ENCODE measurements around the gene GOT2.
A peak's percentile ranks its signal among the peaks of the same experiment; 100 is the strongest.
"Not testable (repeated sequence)": the region's sequence is repeated elsewhere in the genome, so short reads cannot be mapped to it uniquely, and the experiment has no call there.

The GOT2 gene

DNA sequence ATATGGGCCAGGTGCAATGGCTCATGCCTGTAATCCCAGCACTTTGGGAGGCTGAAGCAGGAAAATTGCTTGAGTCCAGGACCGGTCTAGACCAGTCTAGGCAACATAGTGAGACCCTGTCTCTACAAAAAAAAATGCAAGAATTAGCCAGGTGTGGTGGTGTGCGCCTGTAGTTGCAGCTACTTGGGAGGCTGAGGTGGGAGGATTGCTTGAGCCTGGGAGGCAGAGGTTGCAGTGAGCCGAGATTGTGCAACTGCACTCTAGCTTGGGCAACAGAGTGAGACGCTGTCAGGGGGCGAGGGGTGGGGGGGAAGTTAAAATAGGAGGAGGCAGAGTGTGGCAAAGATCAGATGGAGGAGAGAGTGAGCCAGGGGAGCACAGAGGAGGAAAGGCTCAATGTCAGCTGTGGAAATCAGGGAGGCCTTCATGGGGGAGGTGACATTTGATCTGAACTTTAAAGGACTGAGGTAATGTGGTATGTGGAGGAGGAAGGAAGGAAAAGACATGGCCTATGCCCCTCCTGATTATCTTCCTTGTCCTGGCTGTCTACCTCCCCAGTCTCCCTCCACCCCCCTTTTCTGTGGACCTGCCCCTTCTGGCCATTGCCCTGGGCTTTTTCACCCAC, 4.7 kb upstream of the GOT2 start:
- no peak overlapping the region for H3K4me3 ChIP-seq (ENCODE audit: low read length)
- no peak overlapping the region for H3K9ac ChIP-seq (ENCODE audit: low read depth, low read length)
- H3K27me3 ChIP-seq (ENCODE audit: insufficient read depth, low read length): no peaks in the 10 kb centered on the region
- no peaks in the 10 kb centered on the region for H3K36me3 ChIP-seq (ENCODE audit: insufficient read depth, low read length)
- no peak overlapping the region for H3K27ac ChIP-seq (ENCODE audit: low read depth, low read length)
- 85% methylated on average over 5 of the region's 5 CpGs for WGBS
- no peaks in the 10 kb centered on the region for H3K9me3 ChIP-seq (ENCODE audit: insufficient read depth, low read depth, low read length)
- H3K4me1 ChIP-seq (ENCODE audit: insufficient read depth, low read length): no peaks in the 10 kb centered on the region

DNA sequence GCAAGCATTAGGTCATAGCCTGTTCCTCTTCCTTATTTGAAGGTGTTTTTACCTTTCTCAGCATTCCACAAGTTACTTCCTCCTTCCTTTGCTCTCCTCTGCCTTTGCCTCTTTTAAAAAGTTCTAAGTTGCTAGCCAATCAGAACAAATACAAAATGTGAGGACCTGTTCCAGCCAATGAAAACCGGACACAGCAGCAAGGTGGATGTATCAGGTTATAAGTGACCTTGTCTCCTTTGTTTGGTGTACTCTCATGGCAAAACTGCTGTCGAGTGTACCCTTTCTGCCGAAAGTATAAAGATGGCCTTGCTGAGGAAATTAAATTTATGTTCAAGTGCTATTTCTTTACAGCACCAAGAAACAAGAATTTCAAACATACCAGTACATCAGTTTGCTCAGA, 2.2 kb upstream of the GOT2 start:
- 90% methylated on average over 3 of the region's 3 CpGs for whole genome bisulfite sequencing
- peaks cover 13% of the 10 kb centered on the region; the same call in 1 of the 2 replicates for H3K4me1 ChIP-seq (ENCODE audit: insufficient read depth, low read length)
- H3K4me3 ChIP-seq (ENCODE audit: low read length); H3K27me3 ChIP-seq (ENCODE audit: insufficient read depth, low read length); H3K9ac ChIP-seq (ENCODE audit: low read depth, low read length); H3K36me3 ChIP-seq (ENCODE audit: insufficient read depth, low read length); H3K27ac ChIP-seq (ENCODE audit: low read depth, low read length); H3K9me3 ChIP-seq (ENCODE audit: insufficient read depth, low read depth, low read length): not testable (repeated sequence)

DNA sequence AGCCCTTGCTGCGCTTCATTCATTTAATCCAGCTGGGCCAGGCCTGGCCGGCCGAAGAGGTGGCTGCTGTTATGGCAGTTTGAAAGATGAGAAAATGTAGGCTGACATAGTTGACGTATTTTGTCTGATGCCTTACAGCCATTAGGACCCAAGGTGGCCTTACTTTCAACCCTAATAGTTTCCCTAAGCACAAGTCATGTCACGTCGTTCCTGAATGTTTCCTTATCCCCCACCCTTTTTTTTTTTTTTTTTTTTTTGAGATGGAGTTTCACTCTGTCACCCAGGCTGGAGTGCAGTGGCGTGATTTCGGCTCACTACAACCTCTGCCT, 307 bp upstream of the GOT2 start:
- 51% methylated on average over 7 of the region's 8 CpGs for WGBS
- H3K27me3 ChIP-seq (ENCODE audit: insufficient read depth, low read length): no peaks in the 10 kb centered on the region
- H3K4me3 ChIP-seq (ENCODE audit: low read length): peak overlapping the region; percentile 84
- peaks cover 12% of the 10 kb centered on the region; the same call in 1 of the 2 replicates for H3K36me3 ChIP-seq (ENCODE audit: insufficient read depth, low read length)
- H3K4me1 ChIP-seq (ENCODE audit: insufficient read depth, low read length): peaks cover 13% of the 10 kb centered on the region; the same call in 1 of the 2 replicates
- H3K9me3 ChIP-seq (ENCODE audit: insufficient read depth, low read depth, low read length): no peaks in the 10 kb centered on the region
- no peak overlapping the region for H3K27ac ChIP-seq (ENCODE audit: low read depth, low read length)
- H3K9ac ChIP-seq (ENCODE audit: low read depth, low read length): peak overlapping the region; percentile 86; the same call in 1 of the 2 replicates

DNA sequence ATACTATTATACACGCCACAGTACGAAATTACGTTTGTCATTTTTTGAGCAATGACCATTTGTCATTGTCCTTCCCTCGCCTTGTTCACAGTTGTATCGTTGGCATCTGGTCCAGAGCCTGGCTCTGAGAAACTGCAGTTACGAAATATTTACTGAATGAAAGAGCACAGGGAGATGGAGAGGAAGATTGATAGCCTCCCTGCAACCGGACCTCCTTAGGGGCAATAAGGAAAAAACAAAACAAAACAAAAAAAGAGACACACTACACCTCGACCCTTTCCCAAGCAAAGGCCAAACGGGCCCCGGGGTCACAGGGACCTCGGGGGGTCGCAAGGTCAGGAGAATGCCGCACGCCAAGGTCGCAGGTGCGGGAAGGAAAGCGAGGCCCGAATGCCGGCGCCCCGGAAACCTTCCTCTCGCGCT, 857 bp downstream of the GOT2 start:
- Histone ChIP-seq H3K27ac (ENCODE audit: low read depth, low read length) (no peak overlapping the region), H3K9ac (ENCODE audit: low read depth, low read length) (peak overlapping the region; percentile 86), H3K4me1 (ENCODE audit: insufficient read depth, low read length) (peaks cover 13% of the 10 kb centered on the region; the same call in 1 of the 2 replicates), H3K36me3 (ENCODE audit: insufficient read depth, low read length) (peaks cover 15% of the 10 kb centered on the region), H3K27me3 (ENCODE audit: insufficient read depth, low read length) (no peaks in the 10 kb centered on the region), H3K9me3 (ENCODE audit: insufficient read depth, low read depth, low read length) (no peaks in the 10 kb centered on the region), H3K4me3 (ENCODE audit: low read length) (peak overlapping the region; percentile 84)
- WGBS: 6% methylated on average over 23 of the region's 23 CpGs

DNA sequence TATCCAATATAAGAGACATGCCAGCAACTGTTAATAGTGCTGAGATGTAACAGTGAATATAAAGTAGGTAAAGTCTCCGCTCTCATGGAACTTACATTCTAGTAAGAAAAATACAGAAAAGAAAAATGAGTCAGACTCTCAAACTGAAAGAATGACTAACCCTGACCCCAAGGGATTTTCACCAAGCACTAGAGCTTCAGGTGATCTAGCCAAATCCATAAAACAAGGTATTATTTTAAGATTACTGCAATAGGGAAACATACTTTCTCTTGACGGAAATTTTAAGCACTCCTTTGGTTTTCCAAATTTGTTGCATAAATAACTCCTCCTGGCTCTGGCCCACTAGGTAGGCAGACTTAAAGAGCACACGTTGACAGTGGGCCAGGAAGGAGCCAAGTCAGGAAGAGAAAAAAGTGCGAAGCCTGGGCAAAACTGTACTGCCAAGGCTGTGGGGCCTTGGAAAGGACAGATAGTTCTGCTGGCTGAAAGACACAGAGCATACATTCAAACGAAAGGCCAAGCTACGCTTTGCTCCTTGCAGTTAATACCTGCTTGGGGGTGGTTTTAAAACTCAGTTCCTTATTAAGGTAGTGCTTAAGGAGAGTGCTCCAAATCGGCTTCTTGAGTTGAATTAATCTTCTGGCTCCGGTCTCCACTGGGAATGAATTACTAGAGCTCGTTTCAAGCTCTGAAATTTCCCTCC, 1.4 kb downstream of the GOT2 start:
- H3K4me1 ChIP-seq (ENCODE audit: insufficient read depth, low read length): peaks cover 13% of the 10 kb centered on the region; the same call in 1 of the 2 replicates
- H3K27ac ChIP-seq (ENCODE audit: low read depth, low read length): no peak overlapping the region
- H3K36me3 ChIP-seq (ENCODE audit: insufficient read depth, low read length): peaks cover 20% of the 10 kb centered on the region
- no peaks in the 10 kb centered on the region for H3K27me3 ChIP-seq (ENCODE audit: insufficient read depth, low read length)
- H3K4me3 ChIP-seq (ENCODE audit: low read length): peak overlapping the region; percentile 84
- H3K9ac ChIP-seq (ENCODE audit: low read depth, low read length): peak overlapping the region; percentile 86
- WGBS: 56% methylated on average over 9 of the region's 9 CpGs
- H3K9me3 ChIP-seq (ENCODE audit: insufficient read depth, low read depth, low read length): no peaks in the 10 kb centered on the region

DNA sequence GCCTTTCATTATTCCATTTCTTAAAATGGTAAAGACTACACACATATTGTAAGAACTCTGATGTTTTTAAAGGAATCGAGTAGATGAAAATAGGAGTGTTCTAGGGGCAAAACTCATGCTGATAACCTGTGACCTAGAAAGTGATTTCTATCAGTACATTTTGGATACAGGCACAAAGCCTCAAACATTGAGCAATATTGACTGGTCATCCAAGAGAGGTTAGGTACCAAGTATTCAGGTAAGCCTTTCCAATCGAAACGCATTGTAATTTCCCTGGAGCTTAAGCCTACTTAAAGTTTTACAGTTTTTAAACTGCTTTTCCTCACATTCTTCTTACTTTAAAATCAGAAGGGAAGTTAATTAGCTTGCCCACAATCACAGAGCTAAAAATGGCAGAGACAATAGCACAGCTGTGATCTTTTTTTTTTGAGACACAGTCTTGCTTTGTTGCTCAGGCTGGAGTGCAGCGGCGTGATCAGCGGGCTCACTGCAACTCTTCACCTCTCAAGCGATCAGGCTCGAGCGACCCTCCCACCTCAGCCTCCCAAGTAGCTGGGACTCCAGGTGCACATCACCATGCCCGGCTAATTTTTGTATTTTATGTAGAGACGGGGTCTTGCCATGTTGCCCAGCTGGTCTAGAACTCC, 3.3 kb downstream of the GOT2 start:
- Histone ChIP-seq H3K9me3 (ENCODE audit: insufficient read depth, low read depth, low read length) (no peaks in the 10 kb centered on the region), H3K27ac (ENCODE audit: low read depth, low read length) (no peak overlapping the region), H3K9ac (ENCODE audit: low read depth, low read length) (no peak overlapping the region), H3K4me3 (ENCODE audit: low read length) (no peak overlapping the region), H3K36me3 (ENCODE audit: insufficient read depth, low read length) (peaks cover 24% of the 10 kb centered on the region), H3K27me3 (ENCODE audit: insufficient read depth, low read length) (no peaks in the 10 kb centered on the region), H3K4me1 (ENCODE audit: insufficient read depth, low read length) (peaks cover 13% of the 10 kb centered on the region; the same call in 1 of the 2 replicates)
- 94% methylated on average over 11 of the region's 11 CpGs for WGBS

DNA sequence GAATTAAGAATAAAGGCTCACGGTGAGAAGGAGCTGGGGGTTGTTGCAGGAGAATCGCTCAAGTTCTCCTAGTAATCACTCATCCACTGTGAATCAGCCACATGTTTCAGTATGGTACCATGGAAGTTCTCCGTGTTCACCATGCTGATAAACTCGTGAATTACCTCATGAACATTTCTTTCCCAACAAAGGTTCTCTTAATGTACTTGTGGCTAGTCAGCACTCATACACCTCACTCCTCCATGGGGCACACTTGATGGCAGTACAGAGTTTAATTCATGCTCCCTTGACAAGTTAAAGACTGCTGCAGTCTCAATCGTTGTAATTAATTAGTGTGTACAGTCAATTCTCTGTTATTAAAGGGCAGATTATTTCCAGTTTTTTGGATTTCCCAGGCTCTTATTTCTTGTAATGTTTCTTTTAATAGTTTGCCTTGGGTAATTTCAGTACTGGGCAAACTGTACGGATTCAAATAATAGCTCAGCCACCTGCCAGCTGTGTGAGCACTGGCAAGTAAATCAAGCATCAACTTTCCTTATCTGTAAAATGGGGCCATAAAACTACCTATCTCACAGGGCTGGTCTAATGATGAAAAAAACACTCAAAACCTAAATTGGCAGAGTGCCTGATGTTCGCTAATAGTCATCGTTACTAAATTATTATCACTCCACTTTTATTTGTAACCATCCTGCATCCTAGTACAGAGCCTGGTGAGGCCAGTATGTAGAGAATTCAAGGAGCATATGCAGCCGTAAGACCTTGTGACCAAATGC, 6.1 kb downstream of the GOT2 start:
- WGBS: 97% methylated on average over 9 of the region's 9 CpGs
- Histone ChIP-seq H3K4me3 (ENCODE audit: low read length) (no peak overlapping the region), H3K27me3 (ENCODE audit: insufficient read depth, low read length) (no peaks in the 10 kb centered on the region), H3K27ac (ENCODE audit: low read depth, low read length) (no peak overlapping the region), H3K9ac (ENCODE audit: low read depth, low read length) (no peak overlapping the region), H3K36me3 (ENCODE audit: insufficient read depth, low read length) (peaks cover 36% of the 10 kb centered on the region), H3K9me3 (ENCODE audit: insufficient read depth, low read depth, low read length) (no peaks in the 10 kb centered on the region), H3K4me1 (ENCODE audit: insufficient read depth, low read length) (peaks cover 11% of the 10 kb centered on the region; the same call in 1 of the 2 replicates)

DNA sequence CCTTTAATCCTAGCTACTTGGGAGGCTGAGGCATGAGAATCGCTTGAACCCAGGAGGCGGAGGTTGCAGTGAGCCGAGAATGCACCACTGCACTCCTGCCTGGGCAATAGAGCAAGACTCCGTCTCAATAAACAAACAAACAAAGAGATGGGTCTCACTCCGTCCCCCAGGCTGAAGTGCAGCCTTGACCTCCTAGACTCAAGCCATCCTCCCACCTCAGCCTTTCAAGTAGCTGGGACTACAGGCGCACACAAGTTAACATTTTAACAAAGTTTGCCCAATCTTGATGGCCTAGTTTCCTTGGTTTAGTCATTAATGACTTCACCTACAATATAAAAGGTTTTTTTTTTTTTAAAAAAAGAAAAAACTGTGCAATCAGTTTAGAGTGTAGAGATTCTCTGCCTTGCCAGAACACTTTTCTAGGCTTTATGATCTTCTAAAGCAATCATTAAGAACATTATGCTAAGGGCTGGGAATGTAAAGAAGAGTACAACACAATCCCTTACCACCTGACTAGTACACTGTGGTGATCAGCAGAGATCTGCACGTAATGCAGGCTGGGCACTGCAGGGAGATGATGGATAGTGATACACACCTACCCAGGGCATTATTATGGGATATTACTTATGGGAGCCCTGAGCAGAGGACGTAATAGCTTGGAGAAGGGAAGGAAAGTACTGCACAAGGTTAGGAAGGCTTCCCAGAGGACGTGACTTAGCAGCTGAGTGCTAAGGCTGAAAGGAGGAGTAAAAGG, 6.9 kb downstream of the GOT2 start:
- peaks cover 42% of the 10 kb centered on the region for H3K36me3 ChIP-seq (ENCODE audit: insufficient read depth, low read length)
- no peaks in the 10 kb centered on the region for H3K9me3 ChIP-seq (ENCODE audit: insufficient read depth, low read depth, low read length)
- H3K27me3 ChIP-seq (ENCODE audit: insufficient read depth, low read length): no peaks in the 10 kb centered on the region
- H3K4me1 ChIP-seq (ENCODE audit: insufficient read depth, low read length): 0 out of 2 replicates have a peak, but pooled peaks cover 3% of the 10 kb centered on the region
- H3K27ac ChIP-seq (ENCODE audit: low read depth, low read length): no peak overlapping the region
- no peak overlapping the region for H3K9ac ChIP-seq (ENCODE audit: low read depth, low read length)
- 90% methylated on average over 9 of the region's 9 CpGs for WGBS
- no peak overlapping the region for H3K4me3 ChIP-seq (ENCODE audit: low read length)

DNA sequence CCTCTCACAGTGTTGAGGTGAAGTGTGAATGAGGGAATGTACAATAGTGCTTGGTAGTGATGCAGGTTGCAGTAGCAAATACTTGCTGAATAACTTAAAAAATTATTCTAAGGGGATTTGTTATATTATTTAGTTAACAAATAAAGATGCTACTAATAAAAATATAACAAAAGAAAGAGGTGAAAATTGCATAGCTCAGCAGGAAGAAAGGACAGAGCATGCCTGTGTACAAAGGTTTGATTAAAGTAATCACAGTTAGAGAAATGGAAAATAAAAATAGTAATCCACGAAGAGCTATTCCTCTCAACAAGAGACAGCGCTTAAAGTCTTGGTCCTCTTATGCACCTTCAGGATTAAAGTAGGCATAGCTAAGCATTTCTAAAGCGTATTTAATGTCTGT, 11.0 kb downstream of the GOT2 start:
- H3K9ac ChIP-seq (ENCODE audit: low read depth, low read length): no peak overlapping the region
- WGBS: 84% methylated on average over 3 of the region's 3 CpGs
- H3K4me1 ChIP-seq (ENCODE audit: insufficient read depth, low read length): no peaks in the 10 kb centered on the region
- no peak overlapping the region for H3K4me3 ChIP-seq (ENCODE audit: low read length)
- no peaks in the 10 kb centered on the region for H3K9me3 ChIP-seq (ENCODE audit: insufficient read depth, low read depth, low read length)
- H3K27me3 ChIP-seq (ENCODE audit: insufficient read depth, low read length): no peaks in the 10 kb centered on the region
- H3K27ac ChIP-seq (ENCODE audit: low read depth, low read length): no peak overlapping the region
- peaks cover 65% of the 10 kb centered on the region for H3K36me3 ChIP-seq (ENCODE audit: insufficient read depth, low read length)

DNA sequence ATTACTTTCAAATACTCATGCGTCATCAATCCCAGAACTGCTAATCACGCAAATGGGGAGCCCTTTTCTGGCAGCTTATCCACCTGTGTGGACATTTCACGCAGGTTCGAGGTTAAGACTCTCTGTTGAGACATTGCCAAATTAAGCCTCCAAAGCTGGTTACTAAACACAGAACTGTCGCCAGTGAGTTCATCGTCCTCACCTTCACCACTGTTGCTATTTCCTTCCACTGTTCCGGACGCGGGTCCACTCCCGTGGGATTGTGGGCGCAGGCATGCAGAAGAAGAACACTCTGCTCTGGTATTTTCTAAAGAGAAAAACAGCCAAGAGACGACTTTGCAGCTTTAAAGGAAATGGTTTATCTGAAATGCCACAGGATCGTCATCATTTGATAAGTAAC, 16.1 kb downstream of the GOT2 start:
- Histone ChIP-seq H3K9me3 (ENCODE audit: insufficient read depth, low read depth, low read length) (no peaks in the 10 kb centered on the region), H3K9ac (ENCODE audit: low read depth, low read length) (no peak overlapping the region), H3K4me3 (ENCODE audit: low read length) (no peak overlapping the region), H3K27ac (ENCODE audit: low read depth, low read length) (no peak overlapping the region), H3K36me3 (ENCODE audit: insufficient read depth, low read length) (peaks cover 94% of the 10 kb centered on the region), H3K4me1 (ENCODE audit: insufficient read depth, low read length) (no peaks in the 10 kb centered on the region), H3K27me3 (ENCODE audit: insufficient read depth, low read length) (no peaks in the 10 kb centered on the region)
- WGBS: 95% methylated on average over 13 of the region's 13 CpGs

All from HUES64 (cell line).